ENCODE measurements around the gene EPHB1.

DNA sequence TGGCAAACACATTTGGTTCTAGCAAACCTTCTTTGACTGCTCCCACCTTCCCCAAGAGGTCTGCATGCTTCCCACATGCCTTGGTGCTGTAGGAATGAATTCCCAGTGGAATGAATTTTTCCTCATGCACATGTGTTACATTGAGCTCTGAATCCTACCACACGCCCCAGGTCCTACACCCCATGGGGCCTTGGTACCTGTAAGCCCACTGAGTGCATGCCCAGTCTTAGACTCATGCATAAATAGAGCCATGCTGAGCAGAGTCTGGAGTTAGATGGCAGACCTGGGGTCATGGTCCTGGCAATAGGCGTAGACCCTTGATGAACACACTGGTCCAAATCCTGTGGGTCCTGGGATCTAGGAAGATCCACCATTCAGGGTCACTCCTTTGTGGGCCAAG lies 81.8 kb downstream of the EPHB1 start:
- TF ChIP-seq SPI1 (IDR thresholded peaks at IDR 0.05; ENCODE audit: borderline replicate concordance, low read depth): no peak
- TF ChIP-seq CTCF (IDR thresholded peaks at IDR 0.05; ENCODE audit: insufficient read depth, low read length): no peak
- no peak for TF ChIP-seq POLR2AphosphoS5 (IDR thresholded peaks at IDR 0.05; ENCODE audit: low read depth)
- TF ChIP-seq GABPA (IDR thresholded peaks at IDR 0.05; ENCODE audit: low read depth): no peak
